ENCODE measurements around the gene IL10RA.
"Not testable (repeated sequence)": the region's sequence is repeated elsewhere in the genome, so short reads cannot be mapped to it uniquely, and the experiment has no call there.

Gene IL10RA

DNA sequence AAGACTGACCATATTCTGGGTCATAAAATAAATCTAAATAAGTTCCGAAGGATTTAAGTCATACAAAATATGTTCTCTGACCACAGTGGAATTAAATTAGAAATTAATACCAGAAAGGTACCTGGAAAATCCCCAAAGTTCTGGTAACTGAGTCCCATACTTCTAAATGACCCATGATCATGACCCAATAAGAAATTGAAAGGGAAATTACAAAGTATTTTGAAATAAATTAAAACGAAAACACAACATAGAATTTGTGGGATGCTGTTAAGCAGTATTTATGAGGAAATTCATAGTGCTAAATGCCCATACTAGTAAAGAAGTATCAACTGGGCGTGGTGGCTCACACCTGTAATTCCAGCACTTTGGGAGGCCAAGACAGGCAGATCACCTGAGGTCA lies 23.4 kb upstream of the IL10RA start:
- peak; percentile 64 for DNase-seq

- no peak for DNase-seq
Observed at GRCh38 chr11:117966908-117967307, 19.3 kb upstream of the IL10RA start.

DNA sequence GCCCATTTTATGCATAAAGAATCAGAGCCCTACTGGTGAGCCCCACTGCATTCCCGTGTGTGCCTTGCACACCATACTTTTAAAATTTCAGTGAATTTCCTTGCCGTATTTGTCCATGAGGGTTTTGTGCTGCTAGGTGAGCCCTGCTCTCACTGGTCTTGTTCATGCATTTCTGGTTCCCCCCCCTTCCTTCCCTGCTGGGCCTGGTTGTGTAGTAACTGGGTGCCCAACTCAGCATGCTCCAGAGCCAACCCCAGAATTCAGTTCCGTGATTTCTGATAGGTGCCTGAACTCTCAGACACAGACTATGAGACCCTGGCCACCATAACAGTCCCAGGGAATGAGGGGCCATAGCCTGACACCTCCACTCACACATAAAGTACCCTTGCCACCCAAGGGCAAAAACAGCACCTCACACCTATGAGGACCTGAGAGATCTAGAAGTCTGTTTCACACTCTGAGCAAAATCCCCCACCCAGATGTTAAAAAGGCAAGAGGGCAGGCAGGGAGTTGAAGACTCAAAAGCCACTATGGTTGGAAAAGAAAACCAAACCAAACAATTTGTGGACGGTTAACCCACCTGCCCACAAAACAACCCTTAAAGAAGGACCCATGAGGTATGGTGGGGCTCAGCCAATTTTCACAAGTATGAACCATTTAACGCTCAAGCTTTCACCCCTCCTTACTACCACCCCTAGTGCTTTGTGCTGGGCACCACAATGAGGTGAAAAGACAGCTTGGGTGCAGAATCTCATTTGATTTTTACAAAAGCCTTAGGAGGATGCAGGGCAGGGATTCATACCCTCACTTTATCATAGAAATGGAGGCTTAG lies 16.8 kb upstream of the IL10RA start:
- DNase-seq = no peak

DNA sequence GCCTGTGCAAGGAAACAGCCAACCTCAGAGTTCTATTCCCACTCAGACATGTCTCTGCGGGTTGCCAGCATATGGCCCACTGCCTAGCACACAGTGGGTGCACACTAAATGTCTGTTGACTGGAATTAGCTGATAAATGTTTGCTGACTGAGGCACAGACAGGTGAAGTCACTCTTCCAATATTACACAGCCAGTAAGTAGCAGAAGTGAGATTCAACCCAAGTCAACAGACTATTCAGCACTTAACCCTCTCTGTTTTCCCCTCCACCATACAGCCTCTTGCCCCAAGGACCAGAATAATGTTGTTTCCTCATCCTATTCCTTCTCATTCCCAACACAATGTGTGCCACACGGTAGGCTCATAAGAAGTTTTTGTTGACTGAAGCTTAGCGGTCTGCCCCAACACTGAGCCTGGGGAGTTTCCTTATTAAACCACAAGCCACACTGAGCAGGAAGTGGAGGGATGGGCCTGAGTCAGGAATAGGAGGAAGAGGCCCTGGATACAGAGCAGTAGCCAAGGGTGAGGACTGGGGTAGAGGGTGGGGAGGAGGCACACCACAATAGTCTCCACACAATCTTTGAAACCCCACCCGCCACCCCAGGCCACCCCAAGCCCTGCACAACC lies 15.7 kb upstream of the IL10RA start:
- peak; percentile 91 for DNase-seq

GRCh38 chr11:117972044-117972443 lies 14.2 kb upstream of the IL10RA start:
- DNase-seq = no peak

DNA sequence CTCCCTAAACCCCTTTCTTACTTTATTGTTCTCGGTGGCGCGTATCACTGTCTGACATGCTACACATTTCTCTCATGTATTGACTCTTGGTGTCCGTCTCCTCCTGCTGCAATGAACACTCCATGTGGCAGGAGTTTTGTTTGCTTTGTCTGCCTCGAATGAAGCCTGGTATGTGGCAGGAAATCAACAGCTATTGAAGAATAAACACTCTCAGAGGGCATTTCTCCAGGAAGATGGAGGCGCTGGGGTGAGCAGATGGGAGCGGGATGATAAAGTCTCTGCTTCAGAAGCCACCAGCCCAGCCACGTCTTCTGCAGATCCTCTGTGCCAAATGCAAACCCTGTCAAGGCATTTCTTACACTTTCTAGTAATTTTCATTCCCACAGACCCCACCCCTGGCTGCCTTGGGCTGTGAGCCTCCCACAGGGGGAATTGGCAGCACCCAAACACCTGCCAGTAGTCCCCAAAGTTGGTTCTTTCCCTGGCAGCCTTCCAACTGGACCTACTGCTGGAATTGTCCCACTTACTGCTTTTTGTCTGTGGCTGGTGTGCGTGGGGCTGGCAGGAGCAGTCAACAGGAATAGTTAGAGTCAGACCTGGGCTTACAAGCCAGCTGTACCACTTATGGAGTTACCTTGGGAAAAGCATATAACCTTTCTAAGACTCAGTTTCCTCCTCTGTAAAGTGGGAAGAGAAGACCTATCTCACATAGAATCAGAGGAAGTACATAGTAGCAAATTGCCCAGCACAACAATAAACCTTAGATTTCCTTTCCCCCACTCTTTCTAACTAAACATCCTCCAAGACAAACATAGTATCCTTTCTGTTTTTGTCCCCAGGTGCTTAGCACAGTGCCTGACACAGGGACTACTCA lies 13.3 kb upstream of the IL10RA start:
- DNase-seq = no peak

- peak; percentile 81 for DNase-seq
Observed at GRCh38 chr11:117973503-117973860, 12.7 kb upstream of the IL10RA start.

- no peak for DNase-seq
Observed at GRCh38 chr11:117976445-117976844, 9.7 kb upstream of the IL10RA start.

DNA sequence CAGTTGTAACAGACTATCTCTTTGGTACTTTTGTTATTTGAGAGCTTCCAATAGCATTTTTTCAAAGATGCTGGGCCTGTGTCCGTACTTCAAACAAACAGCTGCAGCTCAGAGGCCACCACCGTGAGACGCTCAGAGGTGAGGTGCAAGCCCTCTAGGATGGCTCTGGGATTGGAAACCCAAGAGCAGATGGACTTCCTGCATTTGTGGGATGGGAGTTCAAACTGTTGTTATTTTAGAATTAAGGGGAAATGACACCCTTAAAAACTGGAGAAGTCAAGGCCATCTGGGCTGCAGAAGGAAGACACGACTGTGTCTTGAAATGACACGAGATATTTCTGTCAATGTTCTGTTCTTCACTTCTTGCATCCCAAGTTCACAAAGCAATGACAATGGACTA lies 9.2 kb upstream of the IL10RA start:
- DNase-seq = no peak

DNA sequence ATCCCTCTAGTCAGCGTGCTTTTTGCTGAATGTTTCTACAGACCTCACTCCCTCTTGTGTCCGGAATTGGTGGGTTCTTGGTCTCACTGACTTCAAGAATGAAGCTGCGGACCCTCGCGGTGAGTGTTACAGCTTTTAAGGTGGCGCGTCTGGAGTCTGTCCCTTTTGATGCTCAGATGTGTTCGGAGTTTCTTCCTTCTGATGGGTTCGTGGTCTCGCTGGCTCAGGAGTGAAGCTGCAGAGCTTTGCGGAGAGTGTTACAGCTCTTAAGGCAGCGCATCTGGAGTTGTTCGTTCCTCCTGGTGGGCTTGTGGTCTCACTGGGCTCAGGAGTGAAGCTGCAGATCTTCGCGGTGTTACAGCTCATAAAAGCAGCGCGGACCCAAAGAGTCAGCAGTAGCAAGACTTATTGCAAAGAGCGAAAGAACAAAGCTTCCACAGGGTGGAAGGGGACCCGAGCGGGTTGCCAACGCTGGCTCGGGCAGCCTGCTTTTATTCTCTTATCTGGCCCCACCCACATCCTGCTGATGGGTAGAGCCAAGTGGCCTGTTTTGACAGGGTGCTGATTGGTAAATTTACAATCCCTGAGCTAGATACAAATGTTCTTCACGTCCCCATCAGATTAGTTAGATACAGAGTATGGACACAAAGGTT lies 8.5 kb upstream of the IL10RA start:
- not testable (repeated sequence) for DNase-seq

- DNase-seq = not testable (repeated sequence)
Observed at GRCh38 chr11:117978291-117978910, 7.8 kb upstream of the IL10RA start.

GRCh38 chr11:117978991-117979390 lies 7.2 kb upstream of the IL10RA start:
- DNase-seq = no peak

- DNase-seq = peak; percentile 96
Observed at GRCh38 chr11:117979481-117980211, 6.5 kb upstream of the IL10RA start.

DNA sequence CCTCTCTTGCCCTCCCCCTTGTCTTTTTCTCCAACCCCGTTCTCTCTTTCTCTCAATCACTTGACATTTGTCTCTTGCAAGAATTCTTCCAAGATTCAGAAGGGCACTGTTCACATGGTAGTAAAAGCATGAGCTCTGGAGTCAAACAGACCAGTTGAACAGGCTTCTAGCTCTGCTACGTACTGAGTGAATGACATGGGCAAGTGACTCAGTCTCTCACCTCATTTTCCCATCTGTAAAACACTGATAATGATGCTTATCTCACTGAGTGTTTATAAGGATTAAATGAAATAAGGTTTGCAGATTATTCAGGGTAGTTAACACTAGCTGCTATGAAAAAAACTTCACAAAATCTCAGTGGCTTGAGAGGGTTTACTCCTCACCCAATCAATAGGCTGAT lies 5.9 kb upstream of the IL10RA start:
- DNase-seq = no peak

GRCh38 chr11:117980720-117981119 lies 5.5 kb upstream of the IL10RA start:
- peak; percentile 80 for DNase-seq

GRCh38 chr11:117983163-117983475 lies 3.1 kb upstream of the IL10RA start:
- no peak for DNase-seq

- peak; percentile 44 for DNase-seq
Observed at GRCh38 chr11:117984476-117984875, 1.7 kb upstream of the IL10RA start.

- DNase-seq = peak; percentile 90
Observed at GRCh38 chr11:117986981-117987574, 884 bp downstream of the IL10RA start.

DNA sequence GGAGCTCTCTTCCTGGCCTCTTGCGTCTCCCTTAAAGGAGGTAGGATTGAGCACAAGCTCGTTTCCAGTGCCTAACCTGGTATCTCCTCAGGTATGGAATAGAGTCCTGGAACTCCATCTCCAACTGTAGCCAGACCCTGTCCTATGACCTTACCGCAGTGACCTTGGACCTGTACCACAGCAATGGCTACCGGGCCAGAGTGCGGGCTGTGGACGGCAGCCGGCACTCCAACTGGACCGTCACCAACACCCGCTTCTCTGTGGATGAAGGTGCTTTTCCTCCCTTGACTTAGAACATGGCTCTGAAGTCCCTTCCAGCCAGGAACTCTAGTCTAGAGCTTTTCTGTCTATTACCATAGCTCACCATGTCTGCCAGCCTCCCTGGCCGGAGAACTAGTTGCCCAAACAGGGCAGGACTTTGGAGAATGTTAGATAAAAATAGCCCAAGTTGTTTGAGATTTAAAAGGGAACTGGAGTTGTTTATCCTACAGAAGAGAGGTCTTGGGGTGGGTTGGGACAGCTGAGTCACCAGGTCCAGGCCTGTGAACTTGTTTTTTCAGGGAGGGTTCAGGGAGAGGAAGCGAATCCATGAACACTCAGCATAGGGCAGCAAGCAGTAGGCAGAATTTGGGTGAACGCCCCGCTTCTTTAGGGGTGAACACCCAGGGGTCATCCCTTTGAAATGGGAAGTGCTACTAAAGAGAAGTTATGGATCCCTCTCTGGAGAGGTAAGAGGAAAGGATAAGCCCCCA lies 3.3 kb downstream of the IL10RA start:
- DNase-seq = peak; percentile 91

DNA sequence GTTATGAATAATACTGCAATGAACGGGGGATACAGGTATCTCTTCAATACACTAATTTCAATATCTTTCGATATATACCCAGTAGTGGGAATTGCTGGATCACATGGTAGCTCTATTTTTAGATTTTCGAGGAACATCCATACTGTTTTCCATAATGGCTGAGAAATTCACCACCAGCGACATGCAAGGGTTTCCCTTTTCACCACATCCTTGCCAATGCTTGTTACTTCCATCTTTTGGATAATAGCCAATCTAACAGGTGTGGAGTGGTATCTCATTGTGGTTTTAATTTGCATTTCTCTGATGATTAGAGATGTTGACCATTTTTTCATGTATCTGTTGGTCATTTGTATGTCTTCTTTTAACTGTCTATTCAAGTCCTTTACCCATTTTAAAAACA lies 5.9 kb downstream of the IL10RA start:
- DNase-seq = no peak

GRCh38 chr11:117992620-117993019 lies 6.4 kb downstream of the IL10RA start:
- no peak for DNase-seq
